Measurements from ENCODE around the gene GOSR2. TPM values are rescaled to one million over a fixed set of nuclear protein-coding genes. Genes with fewer than 3 reads are reported as not detected.

The GOSR2 gene
- total and polyA plus RNA-seq, 9 of the 15 experiments (the other 6 are each of a cell fraction or from before 2014, with no cell fraction given) = 32.7 to 96.3 (median 48.9) TPM

DNA sequence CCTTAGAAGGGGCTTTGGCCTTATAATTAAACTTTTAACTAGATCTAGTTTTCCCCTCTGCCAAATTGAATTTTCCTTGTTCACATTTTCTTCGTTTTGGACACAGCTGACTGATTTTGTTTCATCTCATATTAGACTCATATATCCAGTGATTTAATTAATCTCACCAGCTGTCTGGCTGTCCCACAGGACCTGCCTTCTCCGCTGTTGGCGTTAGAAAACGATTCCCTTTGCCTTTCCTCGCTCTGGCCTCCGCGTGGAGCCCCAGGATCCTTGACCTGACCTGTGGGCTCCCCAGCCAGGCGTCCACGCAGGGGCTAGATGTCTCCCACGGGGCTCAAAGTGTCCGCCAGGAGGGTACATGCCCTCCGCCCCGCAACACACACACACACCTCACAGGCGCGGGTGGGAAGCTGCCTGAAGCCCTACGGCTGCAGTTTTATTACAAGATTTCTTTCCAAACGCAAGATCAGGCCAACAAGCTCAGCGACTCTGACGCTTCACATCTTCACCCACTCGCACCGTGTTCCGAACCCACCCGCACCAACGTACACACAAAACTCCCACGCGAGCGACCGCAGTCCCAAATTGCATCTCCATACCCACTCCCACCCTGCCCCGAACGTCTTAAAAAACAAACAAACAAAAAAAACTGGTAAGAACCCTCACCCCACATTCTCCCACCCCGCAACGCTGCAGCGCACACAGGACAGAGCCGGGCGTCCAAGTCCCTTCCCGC is 55.0 kb downstream of the GOSR2 start:
- in situ Hi-C loops (cut with MboI) (loop anchor here (25.0 kb wide), 1 partner anchor 634 kb away; no protein-coding TSS in a partner anchor), intact Hi-C loops (cut with micrococcal nuclease) (no loop called here)
- H3K27me3 ChIP-seq (ENCODE audit: control insufficient read depth in 2 of 2, insufficient read depth in 2 of 2, low read length in 2 of 2) = peaks cover 27 to 53% of the 10 kb centered on the region in 2 experiments; a peak in 4 of 5 replicates
- no peaks in the 10 kb centered on the region for H3K79me2 ChIP-seq (ENCODE audit: control insufficient read depth, insufficient read depth, low read length)
- 52% methylated on average over 25 of the region's 36 CpGs for whole genome bisulfite sequencing (ENCODE audit: insufficient coverage, low coverage, missing lambda C conversion rate)
- FAIRE-seq (no peak), DNase-seq (ENCODE audit: extremely low read depth in 1 of 4, low spot score in 3 of 4) (no peak), ATAC-seq (no peak)
- peaks cover 10 to 30% of the 10 kb centered on the region in 2 experiments; a peak in 4 of 5 replicates for H3K4me1 ChIP-seq (replicated peaks in 1 of 2; ENCODE audit: control insufficient read depth in 2 of 2, insufficient read depth in 2 of 2, low read length in 2 of 2)
- H2AFZ ChIP-seq (ENCODE audit: low read depth, low read length) = no peak overlapping the region
- CTCF ChIA-PET (ENCODE audit: low intra/inter-chr PET ratio) = no interaction called here
- BruUV-seq (replicated peaks) = no TSS peak
- no peak overlapping the region for H3K4me3 ChIP-seq
- no peak overlapping the region for H3K9ac ChIP-seq (ENCODE audit: insufficient read depth in 1 of 2, low read depth in 2 of 2, low read length in 2 of 2)
- no peaks in the 10 kb centered on the region for H3K36me3 ChIP-seq (ENCODE audit: control insufficient read depth, insufficient read depth, low read length)
- H3K4me2 ChIP-seq (ENCODE audit: insufficient read depth, low read length) = no peak overlapping the region
- no peaks in the 10 kb centered on the region for H3K9me1 ChIP-seq (ENCODE audit: control insufficient read depth, insufficient read depth, low read length)
- no peaks in the 10 kb centered on the region; the same call in 1 of the 2 replicates for H4K20me1 ChIP-seq (replicated peaks; ENCODE audit: control insufficient read depth, insufficient read depth, low read length)
- POLR2A ChIA-PET = interaction anchor here (0.6 to 1.4 kb wide), 4 partner anchors 11 to 1806 kb away, joined by 3 read pairs; no protein-coding TSS in a partner anchor
- H3K9me3 ChIP-seq (replicated peaks; ENCODE audit: control insufficient read depth, insufficient read depth, low read depth, low read length) = no peaks in the 10 kb centered on the region
- H3K27ac ChIP-seq (ENCODE audit: extremely low read depth, low read depth, low read length) = no peak overlapping the region
- TF ChIP-seq STAG1 (CRISPR knock-in tag; IDR thresholded peaks at IDR 0.05; ENCODE audit: borderline replicate concordance) (no peak), ZNF324 (CRISPR knock-in tag; IDR thresholded peaks at IDR 0.05) (no peak), ZNF717 (CRISPR knock-in tag; IDR thresholded peaks at IDR 0.05) (no peak), CCAR2 (IDR thresholded peaks at IDR 0.05; ENCODE audit: low read depth, low read length) (no peak), CBX3 (IDR thresholded peaks at IDR 0.05; ENCODE audit: borderline replicate concordance in 1 of 2, low read length in 2 of 2) (no peak)
- TF ChIP-seq, protein P1, sequence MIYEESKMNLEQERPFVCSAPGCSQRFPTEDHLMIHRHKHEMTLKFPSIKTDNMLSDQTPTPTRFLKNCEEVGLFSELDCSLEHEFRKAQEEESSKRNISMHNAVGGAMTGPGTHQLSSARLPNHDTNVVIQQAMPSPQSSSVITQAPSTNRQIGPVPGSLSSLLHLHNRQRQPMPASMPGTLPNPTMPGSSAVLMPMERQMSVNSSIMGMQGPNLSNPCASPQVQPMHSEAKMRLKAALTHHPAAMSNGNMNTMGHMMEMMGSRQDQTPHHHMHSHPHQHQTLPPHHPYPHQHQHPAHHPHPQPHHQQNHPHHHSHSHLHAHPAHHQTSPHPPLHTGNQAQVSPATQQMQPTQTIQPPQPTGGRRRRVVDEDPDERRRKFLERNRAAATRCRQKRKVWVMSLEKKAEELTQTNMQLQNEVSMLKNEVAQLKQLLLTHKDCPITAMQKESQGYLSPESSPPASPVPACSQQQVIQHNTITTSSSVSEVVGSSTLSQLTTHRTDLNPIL (CRISPR knock-in tag; IDR thresholded peaks at IDR 0.05) = no peak
- TF ChIP-seq, protein P2, sequence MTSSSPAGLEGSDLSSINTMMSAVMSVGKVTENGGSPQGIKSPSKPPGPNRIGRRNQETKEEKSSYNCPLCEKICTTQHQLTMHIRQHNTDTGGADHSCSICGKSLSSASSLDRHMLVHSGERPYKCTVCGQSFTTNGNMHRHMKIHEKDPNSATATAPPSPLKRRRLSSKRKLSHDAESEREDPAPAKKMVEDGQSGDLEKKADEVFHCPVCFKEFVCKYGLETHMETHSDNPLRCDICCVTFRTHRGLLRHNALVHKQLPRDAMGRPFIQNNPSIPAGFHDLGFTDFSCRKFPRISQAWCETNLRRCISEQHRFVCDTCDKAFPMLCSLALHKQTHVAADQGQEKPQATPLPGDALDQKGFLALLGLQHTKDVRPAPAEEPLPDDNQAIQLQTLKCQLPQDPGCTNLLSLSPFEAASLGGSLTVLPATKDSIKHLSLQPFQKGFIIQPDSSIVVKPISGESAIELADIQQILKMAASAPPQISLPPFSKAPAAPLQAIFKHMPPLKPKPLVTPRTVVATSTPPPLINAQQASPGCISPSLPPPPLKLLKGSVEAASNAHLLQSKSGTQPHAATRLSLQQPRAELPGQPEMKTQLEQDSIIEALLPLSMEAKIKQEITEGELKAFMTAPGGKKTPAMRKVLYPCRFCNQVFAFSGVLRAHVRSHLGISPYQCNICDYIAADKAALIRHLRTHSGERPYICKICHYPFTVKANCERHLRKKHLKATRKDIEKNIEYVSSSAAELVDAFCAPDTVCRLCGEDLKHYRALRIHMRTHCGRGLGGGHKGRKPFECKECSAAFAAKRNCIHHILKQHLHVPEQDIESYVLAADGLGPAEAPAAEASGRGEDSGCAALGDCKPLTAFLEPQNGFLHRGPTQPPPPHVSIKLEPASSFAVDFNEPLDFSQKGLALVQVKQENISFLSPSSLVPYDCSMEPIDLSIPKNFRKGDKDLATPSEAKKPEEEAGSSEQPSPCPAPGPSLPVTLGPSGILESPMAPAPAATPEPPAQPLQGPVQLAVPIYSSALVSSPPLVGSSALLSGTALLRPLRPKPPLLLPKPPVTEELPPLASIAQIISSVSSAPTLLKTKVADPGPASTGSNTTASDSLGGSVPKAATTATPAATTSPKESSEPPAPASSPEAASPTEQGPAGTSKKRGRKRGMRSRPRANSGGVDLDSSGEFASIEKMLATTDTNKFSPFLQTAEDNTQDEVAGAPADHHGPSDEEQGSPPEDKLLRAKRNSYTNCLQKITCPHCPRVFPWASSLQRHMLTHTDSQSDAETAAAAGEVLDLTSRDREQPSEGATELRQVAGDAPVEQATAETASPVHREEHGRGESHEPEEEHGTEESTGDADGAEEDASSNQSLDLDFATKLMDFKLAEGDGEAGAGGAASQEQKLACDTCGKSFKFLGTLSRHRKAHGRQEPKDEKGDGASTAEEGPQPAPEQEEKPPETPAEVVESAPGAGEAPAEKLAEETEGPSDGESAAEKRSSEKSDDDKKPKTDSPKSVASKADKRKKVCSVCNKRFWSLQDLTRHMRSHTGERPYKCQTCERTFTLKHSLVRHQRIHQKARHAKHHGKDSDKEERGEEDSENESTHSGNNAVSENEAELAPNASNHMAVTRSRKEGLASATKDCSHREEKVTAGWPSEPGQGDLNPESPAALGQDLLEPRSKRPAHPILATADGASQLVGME (CRISPR knock-in tag; IDR thresholded peaks at IDR 0.05) = no peak
- TF ChIP-seq, protein P3, sequence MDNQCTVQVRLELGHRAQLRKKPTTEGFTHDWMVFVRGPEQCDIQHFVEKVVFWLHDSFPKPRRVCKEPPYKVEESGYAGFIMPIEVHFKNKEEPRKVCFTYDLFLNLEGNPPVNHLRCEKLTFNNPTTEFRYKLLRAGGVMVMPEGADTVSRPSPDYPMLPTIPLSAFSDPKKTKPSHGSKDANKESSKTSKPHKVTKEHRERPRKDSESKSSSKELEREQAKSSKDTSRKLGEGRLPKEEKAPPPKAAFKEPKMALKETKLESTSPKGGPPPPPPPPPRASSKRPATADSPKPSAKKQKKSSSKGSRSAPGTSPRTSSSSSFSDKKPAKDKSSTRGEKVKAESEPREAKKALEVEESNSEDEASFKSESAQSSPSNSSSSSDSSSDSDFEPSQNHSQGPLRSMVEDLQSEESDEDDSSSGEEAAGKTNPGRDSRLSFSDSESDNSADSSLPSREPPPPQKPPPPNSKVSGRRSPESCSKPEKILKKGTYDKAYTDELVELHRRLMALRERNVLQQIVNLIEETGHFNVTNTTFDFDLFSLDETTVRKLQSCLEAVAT (IDR thresholded peaks at IDR 0.05) = no peak
